Astrocyte (in vitro differentiated cells and primary cell): ENCODE data around the gene SLFN12L. TPM values are rescaled to one million over a fixed set of nuclear protein-coding genes. Genes with fewer than 3 reads are reported as not detected.
A peak's percentile ranks its signal among the peaks of the same experiment; 100 is the strongest.
"Not testable (repeated sequence)": the region's sequence is repeated elsewhere in the genome, so short reads cannot be mapped to it uniquely, and the experiment has no call there.

Experiments
- DNase-seq: peaks from one replicate; pipeline ENCODE4 v3.0.0-alpha.2; 2010; ENCODE audit warnings: low read depth
- FAIRE-seq: peaks from 2 replicates; lab custom pipeline; 2011; peaks lifted over from hg19 to GRCh38; lab: Jason Lieb, UNC
- H2AFZ ChIP-seq: 2 replicates; pipeline ENCODE4 v1.6.0; 2012; ENCODE audit warnings: low read depth, low read length, inconsistent platforms
- H3K27ac ChIP-seq: 2 replicates; pipeline ENCODE4 v1.5.1; 2011; ENCODE audit warnings: low read depth, low read length, inconsistent platforms
- H3K27me3 ChIP-seq: 2 replicates; pipeline ENCODE4 v1.6.0; 2011; ENCODE audit warnings: low read length, inconsistent platforms; ENCODE audit not compliant: insufficient read depth
- H3K36me3 ChIP-seq: 2 replicates; pipeline ENCODE4 v1.5.1; 2011; ENCODE audit warnings: low read length, inconsistent platforms; ENCODE audit not compliant: insufficient read depth
- H3K4me1 ChIP-seq: 2 replicates; pipeline ENCODE4 v1.5.1; 2011; ENCODE audit warnings: low read length, inconsistent platforms; ENCODE audit not compliant: insufficient read depth
- H3K4me2 ChIP-seq: 2 replicates; pipeline ENCODE4 v1.6.0; 2012; ENCODE audit warnings: low read length, inconsistent platforms
- H3K4me3 ChIP-seq: 2 replicates; pipeline ENCODE4 v1.5.1; 2011; ENCODE audit warnings: low read depth, mild to moderate bottlenecking, low read length, inconsistent platforms; ENCODE audit not compliant: insufficient read depth
- H3K79me2 ChIP-seq: 2 replicates; pipeline ENCODE4 v1.6.0; 2012; ENCODE audit warnings: mild to moderate bottlenecking, low read length, inconsistent platforms; ENCODE audit not compliant: insufficient read depth
- H3K9ac ChIP-seq: 2 replicates; pipeline ENCODE4 v1.6.0; 2012; ENCODE audit warnings: mild to moderate bottlenecking, low read length, inconsistent platforms
- H3K9me3 ChIP-seq: 2 replicates; pipeline ENCODE4 v1.5.1; 2012; ENCODE audit warnings: low read depth, mild to moderate bottlenecking, low read length, inconsistent platforms; ENCODE audit not compliant: insufficient read depth
- H4K20me1 ChIP-seq: 2 replicates; pipeline ENCODE4 v1.6.0; 2012; ENCODE audit warnings: low read length, inconsistent platforms; ENCODE audit not compliant: insufficient read depth
- H3K27ac Mint-ChIP-seq: one replicate; pipeline ENCODE4 v1.8.0; 2021; ENCODE audit warnings: mild to moderate bottlenecking, mixed read lengths; ENCODE audit not compliant: unreplicated experiment
- H3K27me3 Mint-ChIP-seq: one replicate; pipeline ENCODE4 v1.8.0; 2021; ENCODE audit warnings: low read depth, mixed read lengths; ENCODE audit not compliant: unreplicated experiment
- H3K36me3 Mint-ChIP-seq: one replicate; pipeline ENCODE4 v1.8.0; 2021; ENCODE audit warnings: low read depth, mixed read lengths; ENCODE audit not compliant: unreplicated experiment
- H3K4me1 Mint-ChIP-seq: one replicate; pipeline ENCODE4 v1.8.0; 2021; ENCODE audit warnings: low read depth, mixed read lengths; ENCODE audit not compliant: unreplicated experiment
- H3K4me3 Mint-ChIP-seq: one replicate; pipeline ENCODE4 v1.8.0; 2021; ENCODE audit warnings: mild to moderate bottlenecking, moderate library complexity, mixed read lengths; ENCODE audit not compliant: unreplicated experiment
- H3K9me3 Mint-ChIP-seq: one replicate; pipeline ENCODE4 v1.8.0; 2021; ENCODE audit warnings: mild to moderate bottlenecking, mixed read lengths; ENCODE audit not compliant: unreplicated experiment
- CTCF ChIP-seq: IDR thresholded peaks from 2 replicates; pipeline ENCODE4 v1.5.1; 2011; ENCODE audit warnings: low read depth, mild to moderate bottlenecking, inconsistent platforms, low read length, moderate library complexity; ENCODE audit not compliant: insufficient read depth
- EZH2 ChIP-seq: IDR thresholded peaks from 2 replicates; pipeline ENCODE4 v1.6.1; 2012; ENCODE audit warnings: mild to moderate bottlenecking, low read length, inconsistent platforms; ENCODE audit not compliant: insufficient read depth
- total RNA-seq: library from RNA; stranded (reverse); gene quantifications from 2 replicates; pipeline ENCODE4 v1.2.1, GENCODE V29; 2021

Gene SLFN12L
- total RNA-seq, 1 donor from 2014 or later: 0.14 TPM

GRCh38 chr17:35468475-35468874, 69.0 kb downstream of the SLFN12L start:
- H3K27me3 Mint-ChIP-seq: peaks cover 29% of the 10 kb centered on the region
- no peaks in the 10 kb centered on the region for H3K79me2 ChIP-seq
- no peak overlapping the region for H3K9ac ChIP-seq
- no peaks in the 10 kb centered on the region for H3K4me1 ChIP-seq
- no peak overlapping the region for H3K4me2 ChIP-seq
- H3K27ac ChIP-seq: no peak overlapping the region
- H3K36me3 Mint-ChIP-seq: peaks cover 1% of the 10 kb centered on the region
- peaks cover 9% of the 10 kb centered on the region for H3K9me3 Mint-ChIP-seq
- no peak overlapping the region for H2AFZ ChIP-seq
- FAIRE-seq: no peak
- no peaks in the 10 kb centered on the region for H4K20me1 ChIP-seq
- H3K27ac Mint-ChIP-seq: no peak overlapping the region
- H3K9me3 ChIP-seq: no peaks in the 10 kb centered on the region
- no peak for TF ChIP-seq CTCF
- no peak for TF ChIP-seq EZH2
- H3K4me1 Mint-ChIP-seq: no peaks in the 10 kb centered on the region
- no peak for DNase-seq
- peaks cover 8% of the 10 kb centered on the region for H3K27me3 ChIP-seq
- no peak overlapping the region for H3K4me3 Mint-ChIP-seq
- no peak overlapping the region for H3K4me3 ChIP-seq
- H3K36me3 ChIP-seq: no peaks in the 10 kb centered on the region

GRCh38 chr17:35467824-35468223, 69.7 kb downstream of the SLFN12L start:
- Histone ChIP-seq H4K20me1 (no peaks in the 10 kb centered on the region), H3K27me3 (peaks cover 8% of the 10 kb centered on the region), H3K36me3 (no peaks in the 10 kb centered on the region), H3K4me3 (no peak overlapping the region), H3K27ac (no peak overlapping the region), H3K9me3 (no peaks in the 10 kb centered on the region), H3K4me2 (no peak overlapping the region), H3K4me1 (no peaks in the 10 kb centered on the region), H3K79me2 (no peaks in the 10 kb centered on the region), H2AFZ (no peak overlapping the region), H3K9ac (no peak overlapping the region)
- DNase-seq (no peak), FAIRE-seq (no peak)
- TF ChIP-seq EZH2 (no peak), CTCF (no peak)
- Mint-ChIP-seq H3K36me3 (peaks cover 1% of the 10 kb centered on the region), H3K4me1 (no peaks in the 10 kb centered on the region), H3K4me3 (no peak overlapping the region), H3K27ac (no peak overlapping the region), H3K27me3 (peaks cover 27% of the 10 kb centered on the region), H3K9me3 (peaks cover 9% of the 10 kb centered on the region)

- TF ChIP-seq CTCF: no peak
- no peak overlapping the region for H3K27ac ChIP-seq
- no peaks in the 10 kb centered on the region for H3K9me3 ChIP-seq
- H3K4me3 ChIP-seq: no peak overlapping the region
- no peak overlapping the region for H3K9ac ChIP-seq
- no peaks in the 10 kb centered on the region for H3K36me3 ChIP-seq
- H3K4me2 ChIP-seq: peak overlapping the region; percentile 57
- no peaks in the 10 kb centered on the region for H3K79me2 ChIP-seq
- DNase-seq (no peak), FAIRE-seq (no peak)
- no peaks in the 10 kb centered on the region for H4K20me1 ChIP-seq
- Mint-ChIP-seq H3K4me1 (no peaks in the 10 kb centered on the region), H3K36me3 (peaks cover 1% of the 10 kb centered on the region), H3K27me3 (peaks cover 53% of the 10 kb centered on the region), H3K27ac (no peak overlapping the region), H3K4me3 (peak overlapping the region; percentile 58), H3K9me3 (peaks cover 2% of the 10 kb centered on the region)
- no peaks in the 10 kb centered on the region for H3K4me1 ChIP-seq
- peak overlapping the region; percentile 60 for H2AFZ ChIP-seq
- H3K27me3 ChIP-seq: peaks cover 36% of the 10 kb centered on the region
Measured at GRCh38 chr17:35460354-35460851, 77.1 kb downstream of the SLFN12L start.

GRCh38 chr17:35454035-35454434, 83.4 kb downstream of the SLFN12L start:
- H3K4me3 Mint-ChIP-seq: not testable (repeated sequence)

More at GRCh38 chr17:35454035-35454434, 83.4 kb downstream of the SLFN12L start:
- H3K9me3 ChIP-seq, H3K36me3 ChIP-seq, H3K36me3 Mint-ChIP-seq, H3K4me3 ChIP-seq, DNase-seq, H3K79me2 ChIP-seq, H3K4me2 ChIP-seq, H3K27ac ChIP-seq, H3K27ac Mint-ChIP-seq, FAIRE-seq, H2AFZ ChIP-seq, H3K4me1 ChIP-seq, H4K20me1 ChIP-seq, H3K4me1 Mint-ChIP-seq, H3K9ac ChIP-seq: not testable (repeated sequence)
- peaks cover 53% of the 10 kb centered on the region for H3K27me3 ChIP-seq
- Mint-ChIP-seq H3K27me3 (peaks cover 77% of the 10 kb centered on the region), H3K9me3 (peaks cover 13% of the 10 kb centered on the region)
